HepG2 (cell line): Measurements from ENCODE around the gene DCST2. TPM values are rescaled to one million over a fixed set of nuclear protein-coding genes. Genes with fewer than 3 reads are reported as not detected.

Experiments
- ATAC-seq: fragments of 200-7000 bp; cut with Tn5 transposase; 3 replicates; pipeline ENCODE4 v1.9.1; 2020; ENCODE audit warnings: mild to moderate bottlenecking, moderate library complexity
- BruUV-seq: library from RNA; stranded (reverse); fragments of 400-500 nt; replicated peaks from 2 replicates; lab custom pipeline; 2021; lab: Mats Ljungman, UMichigan
- CTCF ChIA-PET: fragments of 300-600 bp; formaldehyde crosslinking; extraction: SDS; loops from one replicate; lab custom pipeline; 2021; ENCODE audit warnings: low total read pairs, inconsistent platforms, low intra/inter-chr PET ratio; lab: Yijun Ruan, JAX
- POLR2A ChIA-PET: fragments of 350-600 bp; sonication (Branson Sonifier 250); formaldehyde crosslinking; loops from one replicate; lab custom pipeline; 2020; ENCODE audit warnings: antibody characterized with exemption, inconsistent platforms; lab: Yijun Ruan, JAX
- DNase-seq: peaks from one replicate; pipeline ENCODE4 v3.0.0-alpha.2; 2015; ENCODE audit warnings: low spot score
- FAIRE-seq: peaks from 3 replicates; lab custom pipeline; 2011; peaks lifted over from hg19 to GRCh38; lab: Jason Lieb, UNC
- H2AFZ ChIP-seq: one replicate; pipeline ENCODE4 v1.6.1; 2011; ENCODE audit warnings: low read length, inconsistent platforms
- H3K27ac ChIP-seq: fragments of 300-600 bp; 3 replicates; pipeline ENCODE4 v1.8.0; 2011; ENCODE audit warnings: mixed run types, mild to moderate bottlenecking, mixed read lengths, low read length, inconsistent platforms; ENCODE audit not compliant: insufficient read depth; ENCODE audit errors: extremely low read length
- H3K27me3 ChIP-seq, 2 experiments: fragments of 200-600 bp in 1 of 2; 2 replicates in 1 of 2; 3 replicates in 1 of 2; pipeline versions ENCODE4 v1.6.0 to v1.8.0; 2011; ENCODE audit warnings: low read length in 2 of 2, mild to moderate bottlenecking in 2 of 2, moderate library complexity in 2 of 2, inconsistent platforms in 1 of 2; ENCODE audit not compliant: insufficient read depth in 2 of 2, control insufficient read depth in 1 of 2
- H3K36me3 ChIP-seq, 2 experiments: fragments of 200-600 bp in 1 of 2; replicated peaks in 1 of 2; 2 replicates in 1 of 2; 3 replicates in 1 of 2; pipeline versions ENCODE4 v1.5.1 to v1.8.0; 2011; ENCODE audit warnings: low read length in 2 of 2, inconsistent platforms in 1 of 2; ENCODE audit not compliant: insufficient read depth in 2 of 2, control insufficient read depth in 1 of 2
- H3K4me1 ChIP-seq: 2 replicates; pipeline ENCODE4 v1.5.1; 2012; ENCODE audit warnings: low read length, inconsistent platforms; ENCODE audit not compliant: insufficient read depth
- H3K4me2 ChIP-seq: 2 replicates; pipeline ENCODE4 v1.6.0; 2011; ENCODE audit warnings: low read depth, low read length, inconsistent platforms
- H3K4me3 ChIP-seq, 3 experiments: fragments of 200-600 bp in 1 of 3; sonication (generic), shearing (Covaris generic) in 1 of 3; replicated peaks in 1 of 3; 2 replicates each; pipeline ENCODE4 v1.5.1; 2011 to 2016; ENCODE audit warnings: low read length in 3 of 3, inconsistent platforms in 2 of 3, low read depth in 2 of 3, mild to moderate bottlenecking in 2 of 3, control low read depth in 1 of 3, mixed read lengths in 1 of 3; ENCODE audit not compliant: insufficient read depth in 1 of 3
- H3K79me2 ChIP-seq: one replicate; pipeline ENCODE4 v1.6.1; 2011; ENCODE audit warnings: low read length, inconsistent platforms; ENCODE audit not compliant: insufficient read depth
- H3K9ac ChIP-seq: 2 replicates; pipeline ENCODE4 v1.6.0; 2011; ENCODE audit warnings: mild to moderate bottlenecking, low read depth, low read length, inconsistent platforms; ENCODE audit not compliant: insufficient read depth
- H3K9me3 ChIP-seq: 2 replicates; pipeline ENCODE4 v1.5.1; 2012; ENCODE audit warnings: mild to moderate bottlenecking, low read length
- H4K20me1 ChIP-seq: 2 replicates; pipeline ENCODE4 v1.6.0; 2011; ENCODE audit warnings: inconsistent platforms, mild to moderate bottlenecking, low read length, moderate library complexity; ENCODE audit not compliant: insufficient read depth
- CENPT ChIP-seq: sonication (generic); formaldehyde crosslinking; IDR thresholded peaks from 2 replicates; pipeline ENCODE4 v1.8.0; 2022; ENCODE audit warnings: low read depth, mild to moderate bottlenecking, moderate library complexity, missing genetic modification reagents
- GLI4 ChIP-seq: sonication (generic); formaldehyde crosslinking; IDR thresholded peaks from 2 replicates; pipeline ENCODE4 v1.5.1; 2020; ENCODE audit warnings: missing genetic modification reagents, mild to moderate bottlenecking, moderate library complexity, borderline replicate concordance
- HNF4A ChIP-seq: sonication (generic); formaldehyde crosslinking; IDR thresholded peaks from 2 replicates; pipeline ENCODE4 v1.4.0; 2020; ENCODE audit warnings: missing genetic modification reagents
- LRRFIP1 ChIP-seq: sonication (generic); formaldehyde crosslinking; conservative IDR thresholded peaks from 2 replicates; pipeline ENCODE4 v1.4.0; 2020; ENCODE audit warnings: missing genetic modification reagents
- MAFG ChIP-seq: sonication (generic); formaldehyde crosslinking; IDR thresholded peaks from 2 replicates; pipeline ENCODE4 v1.5.1; 2020; ENCODE audit warnings: mild to moderate bottlenecking, missing genetic modification reagents
- MXD3 ChIP-seq: IDR thresholded peaks from 2 replicates; pipeline ENCODE4 v1.6.1; 2016; ENCODE audit warnings: mild to moderate bottlenecking, missing biosample characterization, missing genetic modification reagents
- NR2F6 ChIP-seq, 2 experiments: IDR thresholded peaks; 2 replicates each; pipeline ENCODE4 v1.6.1; 2016; ENCODE audit warnings: antibody characterized with exemption in 1 of 2, mild to moderate bottlenecking in 1 of 2
- POGK ChIP-seq: sonication (generic); formaldehyde crosslinking; conservative IDR thresholded peaks from 2 replicates; pipeline ENCODE4 v1.8.0; 2022; ENCODE audit warnings: mild to moderate bottlenecking, moderate library complexity, missing genetic modification reagents
- ZKSCAN1 ChIP-seq: fragments of 150-350 bp; IDR thresholded peaks from 2 replicates; pipeline ENCODE4 v1.6.1; 2014; ENCODE audit warnings: low read length
- ZNF260 ChIP-seq: sonication (generic); formaldehyde crosslinking; IDR thresholded peaks from 2 replicates; pipeline ENCODE4 v1.4.0; 2020; ENCODE audit warnings: missing genetic modification reagents, low read depth, mild to moderate bottlenecking, borderline replicate concordance
- ZNF562 ChIP-seq: sonication (generic); formaldehyde crosslinking; IDR thresholded peaks from 2 replicates; pipeline ENCODE4 v1.8.0; 2022; ENCODE audit warnings: missing genetic modification reagents, borderline replicate concordance
- ZNF619 ChIP-seq: sonication (generic); formaldehyde crosslinking; IDR thresholded peaks from 2 replicates; pipeline ENCODE4 v1.4.0; 2020; ENCODE audit warnings: mild to moderate bottlenecking, missing genetic modification reagents
- ZNF660 ChIP-seq: sonication (generic); formaldehyde crosslinking; IDR thresholded peaks from 2 replicates; pipeline ENCODE4 v1.5.1; 2020; ENCODE audit warnings: mild to moderate bottlenecking, low read depth, missing genetic modification reagents, borderline replicate concordance
- WGBS: methylation state at CpG from one replicate; pipeline ENCODE4 v1.1.6; 2017; ENCODE audit warnings: low lambda C conversion rate; 5-methylcytosine and 5-hydroxymethylcytosine counted together
- in situ Hi-C: cut with HindIII; loops from 2 replicates; pipeline ENCODE4 v1.10.0; 2017; ENCODE audit warnings: low pct_unique_long_range_greater_than_20kb; ENCODE audit not compliant: extremely low pct_ligation_motif_present
- intact Hi-C: fragments of 100-400 bp; cut with micrococcal nuclease; formaldehyde crosslinking; loops from one replicate; pipeline ENCODE4 v1.10.0; 2022; ENCODE audit not compliant: unreplicated experiment
- polyA plus RNA-seq, 8 experiments: library from polyadenylated mRNA; depleted of rRNA in 3 of 8; stranded (reverse) in 7 of 8; unstranded in 1 of 8; fragments of >200 nt; fragmentation: Illumina TruSeq in 4 of 8; extraction: Trizol in 4 of 8; gene quantifications; 2 replicates each; pipeline versions ENCODE4 v1.2.1 to v1.2.3, GENCODE V29; 2011 to 2016; ENCODE audit warnings: low read depth in 4 of 8, missing spikeins in 1 of 8, mixed read lengths in 1 of 8; ENCODE audit not compliant: insufficient read depth in 1 of 8
- total RNA-seq, 5 experiments: library from RNA; depleted of rRNA; stranded (reverse); fragments of >200 nt; fragmentation: Illumina TruSeq; extraction: Trizol; gene quantifications; 2 replicates each; pipeline ENCODE4 v1.2.3, GENCODE V29; 2016; ENCODE audit warnings: low read depth in 1 of 5

The DCST2 gene
- total and polyA plus RNA-seq, 2 of the 13 experiments (the other 11 are each of a cell fraction or from before 2014, with no cell fraction given): 0.74 TPM; not detected in 1

GRCh38 chr1:155032886-155033285 is 695 bp downstream of the DCST2 start:
- Histone ChIP-seq H3K4me3 (no peak overlapping the region), H3K27ac (no peak overlapping the region), H3K27me3 (peaks cover 7 to 61% of the 10 kb centered on the region in 2 experiments), H3K36me3 (no peaks in the 10 kb centered on the region), H3K79me2 (no peaks in the 10 kb centered on the region), H3K4me2 (no peak overlapping the region), H2AFZ (no peak overlapping the region), H4K20me1 (no peaks in the 10 kb centered on the region), H3K9ac (no peak overlapping the region), H3K9me3 (no peaks in the 10 kb centered on the region), H3K4me1 (peaks cover 28% of the 10 kb centered on the region)
- no peak for TF ChIP-seq MXD3 (CRISPR knock-in tag)
- no peak for TF ChIP-seq LRRFIP1 (CRISPR knock-in tag)
- TF ChIP-seq NR2F6 (IDR thresholded peaks at IDR 0.05): no peak
- no peak for TF ChIP-seq NR2F6 (CRISPR knock-in tag; IDR thresholded peaks at IDR 0.05)
- TF ChIP-seq ZNF260: no peak
- no peak for TF ChIP-seq ZKSCAN1
- TF ChIP-seq HNF4A (CRISPR knock-in tag): no peak
- TF ChIP-seq POGK: no peak
- TF ChIP-seq ZNF562 (CRISPR knock-in tag): no peak
- no peak for TF ChIP-seq CENPT (CRISPR knock-in tag)
- no peak for TF ChIP-seq MAFG (CRISPR knock-in tag)
- TF ChIP-seq ZNF660 (CRISPR knock-in tag): no peak
- no peak for TF ChIP-seq GLI4 (CRISPR knock-in tag)
- no peak for TF ChIP-seq ZNF619 (CRISPR knock-in tag)
- DNase-seq (no peak), FAIRE-seq (no peak), ATAC-seq (no peak)
- CTCF ChIA-PET: no interaction called here
- no TSS peak for BruUV-seq
- POLR2A ChIA-PET: no interaction called here
- in situ Hi-C loops: no loop called here
- WGBS: 53% methylated on average over 8 of the region's 12 CpGs
- intact Hi-C loops: no loop called here
